ENCODE results near the gene RNF187.

GRCh38 chr1:228541725-228542124 is 54.5 kb downstream of the RNF187 start:
- TF ChIP-seq, protein P1, sequence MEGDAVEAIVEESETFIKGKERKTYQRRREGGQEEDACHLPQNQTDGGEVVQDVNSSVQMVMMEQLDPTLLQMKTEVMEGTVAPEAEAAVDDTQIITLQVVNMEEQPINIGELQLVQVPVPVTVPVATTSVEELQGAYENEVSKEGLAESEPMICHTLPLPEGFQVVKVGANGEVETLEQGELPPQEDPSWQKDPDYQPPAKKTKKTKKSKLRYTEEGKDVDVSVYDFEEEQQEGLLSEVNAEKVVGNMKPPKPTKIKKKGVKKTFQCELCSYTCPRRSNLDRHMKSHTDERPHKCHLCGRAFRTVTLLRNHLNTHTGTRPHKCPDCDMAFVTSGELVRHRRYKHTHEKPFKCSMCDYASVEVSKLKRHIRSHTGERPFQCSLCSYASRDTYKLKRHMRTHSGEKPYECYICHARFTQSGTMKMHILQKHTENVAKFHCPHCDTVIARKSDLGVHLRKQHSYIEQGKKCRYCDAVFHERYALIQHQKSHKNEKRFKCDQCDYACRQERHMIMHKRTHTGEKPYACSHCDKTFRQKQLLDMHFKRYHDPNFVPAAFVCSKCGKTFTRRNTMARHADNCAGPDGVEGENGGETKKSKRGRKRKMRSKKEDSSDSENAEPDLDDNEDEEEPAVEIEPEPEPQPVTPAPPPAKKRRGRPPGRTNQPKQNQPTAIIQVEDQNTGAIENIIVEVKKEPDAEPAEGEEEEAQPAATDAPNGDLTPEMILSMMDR (IDR thresholded peaks at IDR 0.05; ENCODE audit: insufficient read depth, low read depth, low read length), result no peak
- no peak for TF ChIP-seq EZH2 (IDR thresholded peaks at IDR 0.05; ENCODE audit: insufficient read depth, low read length)

Data from astrocyte (in vitro differentiated cells and primary cell).